Erythroblast (primary cell): ENCODE results near the gene POFUT2.

ENCODE experiments used
- DNase-seq, 2 experiments: peaks; one replicate each; lab custom pipeline; 2025; lab: John Stamatoyannopoulos, UW
- GATA1 ChIP-seq: IDR thresholded peaks from 2 replicates; pipeline ENCODE4 v1.6.1; 2011; ENCODE audit warnings: low read depth, mild to moderate bottlenecking, control low read depth, low read length, moderate library complexity
- POLR2A ChIP-seq: IDR thresholded peaks from 2 replicates; pipeline ENCODE4 v1.6.1; 2011; ENCODE audit warnings: mild to moderate bottlenecking, low read length

The POFUT2 gene

DNA sequence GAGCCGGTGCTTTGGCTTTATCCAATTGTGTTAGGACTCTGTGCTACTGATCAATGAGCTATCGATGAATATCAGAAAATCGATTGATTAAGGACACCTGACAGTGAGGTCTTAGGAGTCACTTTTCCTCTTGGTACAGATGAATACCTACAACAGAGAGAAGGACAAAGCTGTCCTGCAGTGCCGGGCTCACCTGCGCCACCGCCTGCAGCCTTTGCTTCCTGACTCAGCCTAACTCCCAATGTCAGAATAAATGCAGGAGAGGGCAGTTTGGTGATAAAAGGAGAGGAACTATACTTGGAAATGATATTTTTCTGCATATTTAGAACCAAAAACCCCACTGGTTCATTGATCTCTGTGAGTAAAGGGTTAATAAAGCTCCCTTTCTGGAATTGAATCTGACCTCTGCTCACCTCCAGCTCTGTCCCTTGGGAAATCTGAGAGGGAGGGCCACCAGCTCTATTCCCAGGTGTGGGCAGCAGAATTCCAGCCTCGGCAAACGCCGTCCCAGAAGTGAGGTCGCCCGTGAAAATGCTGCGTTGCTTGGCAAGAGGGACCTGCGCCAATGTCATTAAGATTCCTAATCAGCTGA, 39.3 kb downstream of the POFUT2 start:
- DNase-seq: no peak

DNA sequence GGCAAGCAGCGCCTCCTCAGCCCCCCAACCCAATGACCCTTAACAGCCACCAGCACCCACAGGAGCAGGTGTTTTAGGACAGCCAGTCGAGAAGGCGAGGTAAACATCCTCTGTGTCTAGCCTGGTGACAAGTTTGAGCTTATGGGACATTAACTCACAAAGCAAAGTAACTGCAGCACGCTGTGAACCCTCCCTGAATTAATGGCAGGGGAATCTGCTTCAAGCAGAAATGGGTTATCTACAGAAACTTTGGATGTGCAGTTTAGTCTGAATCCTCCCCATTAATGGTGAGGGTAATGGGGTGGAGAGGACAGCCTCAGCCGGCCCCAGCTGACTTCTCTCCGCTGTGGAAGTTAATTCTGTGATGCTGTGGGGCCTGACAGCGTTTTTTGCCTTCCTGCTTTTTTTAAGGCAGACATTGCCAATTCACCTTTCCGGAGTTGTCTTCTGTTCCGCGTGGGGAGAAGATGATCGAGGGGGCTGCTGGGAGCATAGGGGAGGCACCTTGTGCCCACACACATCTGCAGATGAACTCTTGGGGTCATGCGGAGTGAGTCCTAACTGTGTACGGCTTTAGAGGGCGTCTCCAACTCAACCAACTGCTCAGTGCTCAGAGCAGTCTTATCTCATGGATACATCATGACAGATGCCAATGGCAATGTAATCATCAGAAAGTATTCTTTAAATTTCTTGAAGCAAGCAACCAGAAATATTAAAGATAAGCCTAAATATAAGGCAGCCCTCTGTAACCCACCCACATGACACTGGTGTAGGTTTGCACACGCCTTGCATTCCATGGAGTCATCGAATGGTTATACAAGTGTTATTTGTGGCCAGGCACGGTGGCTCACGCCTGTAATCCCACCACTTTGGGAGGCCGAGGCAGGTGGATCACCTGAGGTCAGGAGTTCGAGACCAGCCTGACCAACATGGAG, 41.0 kb downstream of the POFUT2 start:
- no peak for TF ChIP-seq POLR2A
- no peak for TF ChIP-seq GATA1

More for the DNA sequence above, 39.3 kb downstream of the POFUT2 start:
- TF ChIP-seq GATA1 (no peak), POLR2A (no peak)

GRCh38 chr21:45244799-45245340, 42.8 kb downstream of the POFUT2 start:
- no peak for TF ChIP-seq GATA1
- no peak for TF ChIP-seq POLR2A
- no peak for DNase-seq

More for the DNA sequence above, 41.0 kb downstream of the POFUT2 start:
- no peak for DNase-seq

GRCh38 chr21:45243603-45244002, 44.1 kb downstream of the POFUT2 start:
- no peak for TF ChIP-seq GATA1
- DNase-seq: no peak

DNA sequence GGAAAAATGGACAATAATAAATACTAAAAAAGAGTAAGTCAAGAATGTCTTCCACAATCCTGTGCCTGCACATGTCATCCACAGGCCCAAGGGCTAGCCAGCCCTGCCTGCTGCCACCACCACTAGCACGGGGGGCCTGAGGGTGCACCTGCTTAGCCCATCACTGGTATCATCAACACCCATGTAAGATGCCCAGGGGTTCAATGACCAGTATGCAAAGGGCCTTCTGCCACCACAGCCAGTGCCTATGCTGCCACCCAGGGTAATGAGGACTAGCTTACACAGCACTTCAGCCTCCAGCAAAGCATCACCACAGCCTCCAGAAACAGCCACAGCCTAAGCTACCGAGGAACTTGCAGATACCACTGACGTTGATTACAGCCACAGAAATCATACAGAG, 46.3 kb downstream of the POFUT2 start:
- TF ChIP-seq GATA1 (no peak), POLR2A (no peak)
- no peak for DNase-seq

DNA sequence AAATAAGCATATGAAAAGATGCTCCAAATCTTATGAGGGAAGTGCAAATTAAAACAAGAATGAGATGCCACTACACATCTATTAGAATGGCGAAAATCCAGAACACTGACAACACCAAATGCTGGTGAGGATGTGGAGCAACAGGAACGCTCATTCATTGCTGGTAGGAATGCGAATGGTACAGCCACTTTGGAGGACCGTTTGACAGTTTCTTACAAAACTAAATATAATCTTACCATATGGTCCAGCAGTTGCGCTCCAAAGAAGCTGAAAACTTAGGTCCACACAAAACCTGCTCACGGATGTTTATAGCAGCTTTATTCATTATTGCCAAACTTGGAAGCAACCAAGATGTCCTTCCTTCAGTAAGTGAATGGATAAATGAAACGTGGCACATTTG, 50.3 kb downstream of the POFUT2 start:
- TF ChIP-seq POLR2A (no peak), GATA1 (no peak)
- no peak for DNase-seq

DNA sequence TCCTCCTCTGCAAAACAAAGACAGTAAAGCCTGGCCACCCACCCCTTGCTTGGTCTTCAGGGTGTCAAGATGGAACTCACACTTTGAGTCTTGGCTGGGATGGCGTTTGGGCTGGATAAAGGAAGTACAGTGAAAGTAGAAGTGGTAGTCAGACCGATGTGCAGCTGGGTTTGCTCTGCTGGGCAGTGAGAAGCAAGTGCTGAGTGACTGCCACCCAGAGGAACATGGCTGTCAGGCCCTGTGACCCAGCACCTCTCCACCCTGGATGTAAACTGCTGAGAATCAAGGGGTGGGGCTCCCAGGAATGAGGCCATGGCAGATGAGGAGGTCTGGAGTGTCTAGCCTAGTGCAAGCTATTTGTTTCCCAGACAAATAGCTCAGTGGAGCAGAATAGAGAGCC, 51.2 kb downstream of the POFUT2 start:
- TF ChIP-seq POLR2A (no peak), GATA1 (no peak)
- no peak for DNase-seq

DNA sequence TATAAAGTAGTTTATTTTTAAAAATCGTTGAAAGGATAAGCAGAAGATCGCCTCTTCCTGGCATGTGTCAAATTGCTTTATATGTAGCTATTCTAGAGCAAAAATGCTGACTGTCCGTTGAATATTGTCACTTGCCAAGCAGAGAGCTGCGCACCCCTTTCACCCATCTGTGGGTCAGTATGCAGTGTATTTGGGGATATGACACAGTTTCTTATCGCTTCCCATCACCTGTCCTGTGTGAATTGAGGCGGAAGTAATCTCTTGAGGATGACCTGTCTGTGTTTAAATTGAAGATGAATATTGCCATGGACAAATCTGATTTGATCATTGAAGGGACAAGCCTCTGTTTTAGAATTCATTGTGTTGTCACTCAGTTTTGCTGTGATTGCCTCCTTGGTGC, 52.2 kb downstream of the POFUT2 start:
- DNase-seq: no peak
- TF ChIP-seq POLR2A (no peak), GATA1 (no peak)

DNA sequence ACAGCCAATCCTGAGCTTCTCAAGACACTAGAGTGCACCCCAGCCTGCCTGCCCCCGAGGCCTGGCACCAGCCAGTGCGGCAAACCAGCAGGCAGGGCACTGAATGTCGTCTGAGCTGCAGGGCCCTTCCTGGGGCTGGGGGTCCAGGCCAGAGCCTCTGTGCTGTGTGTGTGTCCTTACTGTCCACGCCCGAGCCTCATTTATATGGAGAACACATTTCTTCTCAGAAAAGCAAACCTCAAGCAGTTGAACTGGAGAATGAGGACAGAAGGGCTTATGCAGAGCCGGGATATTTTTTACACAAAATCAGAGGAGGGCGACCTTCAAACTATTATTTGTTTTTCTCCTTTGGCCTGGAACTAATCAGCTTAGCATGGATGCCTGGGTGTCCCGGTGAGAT, 52.7 kb downstream of the POFUT2 start:
- TF ChIP-seq GATA1 (no peak), POLR2A (no peak)
- no peak for DNase-seq

DNA sequence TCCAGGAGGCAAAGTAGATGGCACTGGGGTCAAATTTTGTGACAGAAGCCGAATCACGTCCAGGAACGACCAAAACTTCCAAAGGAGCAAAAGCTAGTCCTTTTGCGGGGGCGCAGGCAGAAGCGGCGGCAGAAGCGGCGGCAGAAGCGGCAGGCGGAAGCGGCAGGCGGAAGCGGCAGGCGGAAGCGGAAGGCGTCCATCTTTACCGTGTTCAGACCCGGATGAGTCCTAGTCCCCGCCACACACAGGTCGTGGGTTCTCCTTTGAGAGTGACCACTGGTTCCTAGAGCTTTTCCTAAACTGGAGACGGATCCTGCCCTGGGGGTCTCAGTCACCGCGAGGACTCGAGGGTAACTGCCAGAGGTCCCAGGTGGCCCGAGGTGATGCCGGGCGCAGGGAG, 53.6 kb downstream of the POFUT2 start:
- no peak for TF ChIP-seq GATA1
- no peak for TF ChIP-seq POLR2A

DNA sequence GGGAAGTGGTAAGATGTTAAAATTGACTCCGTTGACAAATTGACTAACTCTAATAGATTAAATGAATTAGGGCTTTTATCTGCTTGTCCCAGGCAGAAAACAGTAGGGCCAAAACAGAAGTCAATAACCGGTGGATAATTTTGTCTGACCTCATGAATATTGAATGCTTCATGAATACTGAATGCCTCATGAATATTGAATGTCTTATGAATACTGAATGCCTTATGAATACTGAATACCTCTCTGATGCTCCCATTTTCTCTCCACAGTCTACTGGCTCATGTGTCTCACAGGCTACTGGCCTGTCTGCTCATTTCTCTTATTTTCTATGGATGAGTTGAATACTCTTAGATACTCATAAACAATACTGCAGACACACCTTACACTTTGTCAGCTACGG, 56.0 kb downstream of the POFUT2 start:
- TF ChIP-seq POLR2A (no peak), GATA1 (no peak)
- DNase-seq: no peak

More for the DNA sequence above, 53.6 kb downstream of the POFUT2 start:
- DNase-seq: no peak

- DNase-seq: no peak
- no peak for TF ChIP-seq POLR2A
- TF ChIP-seq GATA1: no peak
These were observed 58.9 kb downstream of the POFUT2 start for GRCh38 chr21:45228656-45229240.

DNA sequence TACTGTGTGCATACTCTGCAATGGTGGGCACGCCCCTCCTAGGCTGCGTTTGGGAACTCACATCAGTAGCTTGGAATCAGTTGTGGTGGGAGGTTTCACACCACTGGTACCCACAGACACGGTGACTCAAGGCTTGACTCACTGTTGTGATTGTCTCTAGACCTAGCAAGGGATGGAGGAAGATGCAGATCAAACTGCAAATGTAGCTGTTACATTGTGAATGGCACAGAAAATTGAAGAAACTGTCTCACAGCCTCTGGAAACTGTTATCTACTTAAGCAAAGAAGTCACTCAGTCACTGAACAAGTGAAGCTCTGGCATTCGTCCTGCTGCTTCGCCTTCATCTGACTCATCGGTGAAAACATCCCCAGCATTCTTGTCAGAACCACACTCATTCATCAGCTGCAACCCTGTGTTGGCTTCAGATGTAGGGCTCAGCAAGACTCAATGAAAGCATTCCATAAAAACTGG, 59.5 kb downstream of the POFUT2 start:
- DNase-seq: no peak
- TF ChIP-seq GATA1: no peak
- no peak for TF ChIP-seq POLR2A

GRCh38 chr21:45227735-45228134, 60.0 kb downstream of the POFUT2 start:
- DNase-seq: no peak

More at GRCh38 chr21:45227735-45228134, 60.0 kb downstream of the POFUT2 start:
- no peak for TF ChIP-seq POLR2A
- TF ChIP-seq GATA1: no peak
